ENCODE measurements around the gene SLC16A3.

The SLC16A3 gene

DNA sequence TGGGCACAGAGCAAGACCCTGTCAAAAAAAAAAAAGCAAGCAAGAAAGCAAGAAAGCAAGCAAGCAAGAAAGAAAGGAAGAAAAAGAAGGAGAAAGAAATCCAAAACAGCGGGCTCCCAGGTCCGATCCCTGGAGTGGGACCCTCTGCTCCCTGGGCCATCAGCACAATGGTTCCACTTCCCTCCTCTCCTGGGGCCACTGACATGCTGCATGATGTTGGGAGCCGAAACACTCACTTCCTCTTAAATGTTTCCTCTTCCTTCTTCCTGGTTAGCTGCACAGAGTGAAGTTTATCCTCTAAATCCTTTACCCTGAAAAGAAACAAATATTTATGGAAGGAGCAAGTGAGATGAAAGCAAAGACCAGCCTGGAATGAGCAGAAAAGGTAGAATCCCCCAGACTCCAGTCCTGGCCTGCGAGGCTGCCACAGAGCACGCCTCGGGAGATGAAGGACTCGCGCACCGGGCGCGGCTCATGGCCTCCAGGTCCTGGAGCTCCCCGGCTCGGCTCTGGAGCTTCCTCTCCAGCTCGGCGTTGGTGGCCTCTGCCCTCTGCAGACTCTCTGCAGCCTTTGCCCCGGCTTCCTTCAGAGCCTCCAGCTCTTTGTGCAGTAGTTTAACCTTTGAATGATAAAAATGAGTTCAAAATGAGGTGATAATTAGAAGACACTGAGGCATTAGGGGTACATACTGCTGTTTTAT is 35.2 kb upstream of the SLC16A3 start:
- H3K27me3 ChIP-seq (ENCODE audit: insufficient read depth, low read length): no peaks in the 10 kb centered on the region
- H3K4me1 ChIP-seq (ENCODE audit: control insufficient read depth, insufficient read depth, low read length, unreplicated experiment): no peaks in the 10 kb centered on the region
- no peak overlapping the region for H2AFZ ChIP-seq (ENCODE audit: low read length, unreplicated experiment)
- no peaks in the 10 kb centered on the region for H3K79me2 ChIP-seq (ENCODE audit: control insufficient read depth, insufficient read depth, low read length, unreplicated experiment)
- H3K4me3 ChIP-seq (ENCODE audit: low read depth, low read length): no peak overlapping the region
- H3K36me3 ChIP-seq (ENCODE audit: insufficient read depth, low read length): peaks cover 4% of the 10 kb centered on the region; the same call in 1 of the 2 replicates
- H3K27ac ChIP-seq (ENCODE audit: low read depth, low read length): no peak overlapping the region

DNA sequence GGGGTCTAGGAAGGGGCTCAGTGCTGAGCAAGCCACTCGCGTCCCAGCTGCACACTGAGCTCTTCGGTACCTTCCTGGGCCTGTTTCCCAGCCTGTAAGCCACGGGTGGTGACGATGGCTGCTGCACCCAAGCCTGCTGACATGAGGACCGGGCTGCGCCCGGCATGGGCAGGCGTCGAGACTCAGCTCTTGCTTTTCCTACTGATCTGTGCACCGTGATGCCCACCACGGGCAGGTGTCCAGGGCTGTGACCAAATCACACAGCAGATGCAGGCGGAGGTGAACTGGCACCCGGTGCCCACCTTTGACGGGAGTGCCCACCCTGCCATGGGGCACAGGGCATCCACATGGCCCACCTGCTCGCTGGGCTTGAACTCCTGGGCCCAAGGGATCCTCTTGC is 34.1 kb upstream of the SLC16A3 start:
- no peak overlapping the region for H3K27ac ChIP-seq (ENCODE audit: low read depth, low read length)
- no peaks in the 10 kb centered on the region for H3K27me3 ChIP-seq (ENCODE audit: insufficient read depth, low read length)
- no peaks in the 10 kb centered on the region for H3K79me2 ChIP-seq (ENCODE audit: control insufficient read depth, insufficient read depth, low read length, unreplicated experiment)
- H3K4me3 ChIP-seq (ENCODE audit: low read depth, low read length): no peak overlapping the region
- no peak overlapping the region for H2AFZ ChIP-seq (ENCODE audit: low read length, unreplicated experiment)
- peaks cover 4% of the 10 kb centered on the region; the same call in 1 of the 2 replicates for H3K36me3 ChIP-seq (ENCODE audit: insufficient read depth, low read length)
- H3K4me1 ChIP-seq (ENCODE audit: control insufficient read depth, insufficient read depth, low read length, unreplicated experiment): no peaks in the 10 kb centered on the region

DNA sequence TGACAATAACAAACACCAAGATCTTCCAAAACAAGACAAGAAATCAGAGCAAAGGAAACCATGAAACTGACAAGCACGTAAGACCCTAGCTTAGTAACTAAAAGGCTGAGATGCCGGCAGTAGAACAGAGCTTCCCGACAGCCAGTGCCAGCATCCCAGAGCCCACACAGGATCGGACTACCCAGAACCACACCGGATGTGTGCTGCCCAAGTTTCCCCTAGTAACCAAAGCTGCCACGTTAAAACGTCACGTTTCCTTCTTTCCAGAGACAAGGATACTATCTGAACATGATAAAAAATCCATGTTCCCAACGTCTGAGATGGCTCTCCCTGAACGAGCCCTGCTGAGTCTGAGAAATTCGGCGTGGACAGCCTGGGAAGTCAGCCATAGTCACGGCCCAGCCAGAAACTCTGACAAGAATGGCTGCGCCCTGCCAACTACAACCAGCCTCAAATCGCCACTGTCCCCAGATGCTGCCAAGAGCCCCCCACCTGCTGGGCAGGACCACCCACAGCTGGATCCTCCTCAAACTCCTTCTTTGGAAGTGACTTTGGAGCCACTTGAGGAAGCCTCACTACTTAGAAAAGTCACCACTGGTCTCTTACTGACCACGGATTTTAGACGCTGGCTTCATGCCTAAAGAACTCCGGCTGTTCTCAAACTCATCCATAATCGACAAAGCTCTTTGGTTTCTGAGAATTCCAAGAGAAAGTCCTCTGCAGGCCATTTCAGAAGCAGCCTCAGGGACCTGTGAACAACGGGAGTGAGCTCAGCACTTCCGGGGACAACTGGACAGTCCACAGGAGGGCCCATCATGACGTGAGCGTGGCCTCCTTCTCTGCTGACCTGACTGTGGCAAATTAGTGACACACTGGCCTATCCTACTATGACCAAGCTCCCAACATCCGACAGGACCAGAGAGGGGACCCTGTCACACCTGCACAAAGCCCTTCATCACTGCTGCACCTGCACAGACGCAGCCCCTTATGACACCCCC is 32.9 kb upstream of the SLC16A3 start:
- H3K4me3 ChIP-seq (ENCODE audit: low read depth, low read length): no peak overlapping the region
- peaks cover 4% of the 10 kb centered on the region; the same call in 1 of the 2 replicates for H3K36me3 ChIP-seq (ENCODE audit: insufficient read depth, low read length)
- H3K79me2 ChIP-seq (ENCODE audit: control insufficient read depth, insufficient read depth, low read length, unreplicated experiment): no peaks in the 10 kb centered on the region
- H2AFZ ChIP-seq (ENCODE audit: low read length, unreplicated experiment): no peak overlapping the region
- H3K27me3 ChIP-seq (ENCODE audit: insufficient read depth, low read length): no peaks in the 10 kb centered on the region
- no peaks in the 10 kb centered on the region for H3K4me1 ChIP-seq (ENCODE audit: control insufficient read depth, insufficient read depth, low read length, unreplicated experiment)
- H3K27ac ChIP-seq (ENCODE audit: low read depth, low read length): no peak overlapping the region

DNA sequence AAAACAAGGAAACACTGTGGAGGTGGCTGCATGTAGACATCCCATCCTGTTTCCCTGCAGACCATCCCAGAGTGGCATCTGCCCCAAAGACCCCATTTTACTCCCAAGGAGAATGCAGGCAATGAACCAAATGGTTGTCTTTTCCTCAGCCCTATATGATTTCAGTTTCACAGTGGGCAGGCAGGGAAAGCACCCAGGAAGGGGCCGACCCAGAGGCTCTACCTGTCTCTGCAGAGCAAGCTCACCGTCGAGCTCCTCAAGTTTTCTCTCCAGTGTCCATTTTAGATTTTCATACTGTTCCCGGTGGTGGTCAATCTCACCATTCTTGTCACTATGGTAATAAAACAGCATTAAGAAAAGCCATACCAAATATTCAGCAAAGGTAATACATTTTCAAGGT is 30.8 kb upstream of the SLC16A3 start:
- Histone ChIP-seq H3K36me3 (ENCODE audit: insufficient read depth, low read length) (peaks cover 4% of the 10 kb centered on the region; the same call in 1 of the 2 replicates), H3K4me3 (ENCODE audit: low read depth, low read length) (no peak overlapping the region), H3K79me2 (ENCODE audit: control insufficient read depth, insufficient read depth, low read length, unreplicated experiment) (no peaks in the 10 kb centered on the region), H3K27me3 (ENCODE audit: insufficient read depth, low read length) (no peaks in the 10 kb centered on the region), H2AFZ (ENCODE audit: low read length, unreplicated experiment) (no peak overlapping the region), H3K4me1 (ENCODE audit: control insufficient read depth, insufficient read depth, low read length, unreplicated experiment) (no peaks in the 10 kb centered on the region), H3K27ac (ENCODE audit: low read depth, low read length) (no peak overlapping the region)

DNA sequence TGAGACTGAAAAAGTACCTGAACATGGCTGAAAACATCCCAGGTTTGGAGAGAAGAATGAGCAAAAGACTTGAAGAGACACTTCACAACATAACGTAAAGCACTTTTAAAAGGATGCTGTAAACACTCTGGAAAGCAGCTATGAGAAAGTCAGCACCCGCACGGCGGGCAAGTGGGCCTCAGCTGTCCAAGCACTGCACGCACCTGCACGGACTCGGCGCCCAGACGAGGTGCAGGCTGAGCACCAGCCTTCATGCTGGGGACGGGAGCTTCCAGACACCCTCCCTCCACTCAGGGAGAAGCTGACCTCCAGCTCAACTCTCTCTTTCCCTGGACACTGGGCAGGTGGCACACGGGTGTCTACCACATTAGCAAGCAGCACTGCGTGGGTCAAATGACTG is 29.3 kb upstream of the SLC16A3 start:
- Histone ChIP-seq H3K4me3 (ENCODE audit: low read depth, low read length) (no peak overlapping the region), H3K36me3 (ENCODE audit: insufficient read depth, low read length) (peaks cover 4% of the 10 kb centered on the region; the same call in 1 of the 2 replicates), H3K79me2 (ENCODE audit: control insufficient read depth, insufficient read depth, low read length, unreplicated experiment) (no peaks in the 10 kb centered on the region), H3K27ac (ENCODE audit: low read depth, low read length) (no peak overlapping the region), H3K27me3 (ENCODE audit: insufficient read depth, low read length) (no peaks in the 10 kb centered on the region), H2AFZ (ENCODE audit: low read length, unreplicated experiment) (no peak overlapping the region), H3K4me1 (ENCODE audit: control insufficient read depth, insufficient read depth, low read length, unreplicated experiment) (no peaks in the 10 kb centered on the region)

DNA sequence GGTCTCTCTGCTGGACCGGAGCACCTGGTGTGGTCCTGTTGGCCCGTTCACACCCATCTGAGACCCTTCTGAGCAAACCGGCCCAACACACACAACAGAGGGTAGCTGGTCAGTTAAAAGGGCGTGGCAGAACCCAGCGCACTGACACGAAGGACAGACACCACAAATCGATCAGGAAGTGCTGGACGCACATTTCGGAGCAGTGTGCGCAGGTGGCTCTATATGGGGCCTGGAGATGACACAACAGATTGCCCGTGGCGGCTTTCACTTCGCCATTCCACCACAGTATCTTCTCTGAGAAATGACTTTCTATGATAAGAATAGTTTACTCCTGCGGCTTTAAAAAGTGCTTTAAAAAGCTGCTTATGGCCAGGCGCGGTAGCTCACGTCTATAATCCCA is 28.7 kb upstream of the SLC16A3 start:
- Histone ChIP-seq H3K36me3 (ENCODE audit: insufficient read depth, low read length) (no peaks in the 10 kb centered on the region), H3K4me1 (ENCODE audit: control insufficient read depth, insufficient read depth, low read length, unreplicated experiment) (peaks cover 6% of the 10 kb centered on the region), H3K27me3 (ENCODE audit: insufficient read depth, low read length) (no peaks in the 10 kb centered on the region), H3K4me3 (ENCODE audit: low read depth, low read length) (no peak overlapping the region), H3K27ac (ENCODE audit: low read depth, low read length) (no peak overlapping the region), H2AFZ (ENCODE audit: low read length, unreplicated experiment) (no peak overlapping the region), H3K79me2 (ENCODE audit: control insufficient read depth, insufficient read depth, low read length, unreplicated experiment) (peaks cover 2% of the 10 kb centered on the region)

DNA sequence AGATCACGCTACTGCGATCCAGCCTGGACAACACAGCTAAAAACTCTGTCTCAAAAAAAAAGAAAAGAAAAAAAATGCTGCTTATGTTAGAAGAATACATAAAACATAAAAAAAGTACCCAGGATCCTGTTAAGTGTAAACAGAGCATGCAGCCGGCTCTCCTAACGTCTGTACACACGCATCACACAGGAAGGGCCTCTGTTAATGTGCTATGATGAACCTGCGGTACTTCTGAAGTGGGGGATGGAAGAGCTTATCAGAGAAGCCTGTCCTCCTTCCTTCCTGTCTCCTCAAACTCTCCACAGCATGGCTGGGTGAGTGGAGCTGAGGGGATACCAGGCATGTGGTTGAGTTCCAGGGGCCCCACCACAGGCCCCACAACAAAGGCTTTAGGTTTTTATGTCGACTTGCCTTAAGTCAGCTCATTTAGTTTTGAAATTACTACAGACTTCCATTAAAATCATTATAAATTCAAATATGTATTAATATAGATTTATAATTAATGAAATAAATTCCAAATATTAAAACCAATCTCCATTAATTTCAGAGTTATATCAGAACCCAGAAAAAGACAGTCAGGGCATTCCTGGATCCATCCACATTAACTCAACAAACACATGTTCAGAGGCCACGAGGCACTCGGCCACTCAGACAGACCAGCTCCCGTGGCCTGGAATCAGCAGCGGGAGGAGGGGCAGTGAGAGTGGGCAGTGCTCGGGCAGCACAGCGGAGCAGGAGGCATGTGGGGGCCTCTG is 27.9 kb upstream of the SLC16A3 start:
- no peak overlapping the region for H3K27ac ChIP-seq (ENCODE audit: low read depth, low read length)
- peaks cover 2% of the 10 kb centered on the region for H3K79me2 ChIP-seq (ENCODE audit: control insufficient read depth, insufficient read depth, low read length, unreplicated experiment)
- no peak overlapping the region for H3K4me3 ChIP-seq (ENCODE audit: low read depth, low read length)
- H3K4me1 ChIP-seq (ENCODE audit: control insufficient read depth, insufficient read depth, low read length, unreplicated experiment): peaks cover 13% of the 10 kb centered on the region
- no peaks in the 10 kb centered on the region for H3K27me3 ChIP-seq (ENCODE audit: insufficient read depth, low read length)
- H2AFZ ChIP-seq (ENCODE audit: low read length, unreplicated experiment): no peak overlapping the region
- no peaks in the 10 kb centered on the region for H3K36me3 ChIP-seq (ENCODE audit: insufficient read depth, low read length)

DNA sequence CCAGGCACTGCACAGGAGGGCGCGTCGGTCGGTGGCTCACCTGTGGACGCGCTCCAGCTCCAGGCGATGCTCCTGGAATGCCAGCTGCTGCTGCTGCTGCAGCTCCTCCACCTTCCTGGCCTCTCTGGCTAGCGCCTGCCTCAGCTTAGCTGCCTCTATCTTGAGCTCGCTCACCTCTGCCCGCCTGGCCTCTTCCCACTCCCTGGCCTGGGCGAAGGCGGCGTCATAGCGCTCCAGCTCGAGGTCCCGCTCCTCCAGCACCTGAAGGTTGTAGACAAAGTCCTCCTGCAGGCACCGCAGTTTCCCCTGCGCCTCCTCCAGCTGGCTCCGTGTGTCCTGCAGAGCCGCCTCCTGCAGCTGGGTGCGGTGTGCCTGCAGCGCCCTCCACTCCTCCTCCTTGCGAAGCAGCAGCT is 27.3 kb upstream of the SLC16A3 start:
- no peak overlapping the region for H3K27ac ChIP-seq (ENCODE audit: low read depth, low read length)

DNA sequence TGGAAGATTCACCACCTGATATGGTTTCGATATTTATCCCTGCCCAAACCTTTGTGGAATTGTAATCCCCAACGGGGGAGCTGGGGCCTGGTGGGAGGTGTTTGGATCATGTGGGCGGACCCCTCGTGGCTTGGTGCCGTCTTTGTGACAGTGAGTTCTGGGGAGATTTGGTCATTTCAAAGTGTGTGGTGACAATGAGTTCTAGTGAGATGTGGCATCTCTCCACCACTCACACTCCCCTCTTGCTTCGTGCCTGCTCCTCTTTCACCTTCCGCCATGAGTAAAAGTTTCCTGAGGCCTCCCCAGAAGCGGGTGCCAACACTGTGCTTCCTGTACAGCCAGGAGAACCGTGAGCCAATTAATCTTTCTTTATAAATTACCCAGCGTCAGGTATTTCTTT is 25.9 kb upstream of the SLC16A3 start:
- Histone ChIP-seq H3K27ac (ENCODE audit: low read depth, low read length) (no peak overlapping the region), H3K79me2 (ENCODE audit: control insufficient read depth, insufficient read depth, low read length, unreplicated experiment) (peaks cover 2% of the 10 kb centered on the region), H3K36me3 (ENCODE audit: insufficient read depth, low read length) (no peaks in the 10 kb centered on the region)

More for the DNA sequence above, 27.3 kb upstream of the SLC16A3 start:
- Histone ChIP-seq H2AFZ (ENCODE audit: low read length, unreplicated experiment) (no peak overlapping the region), H3K4me3 (ENCODE audit: low read depth, low read length) (no peak overlapping the region), H3K4me1 (ENCODE audit: control insufficient read depth, insufficient read depth, low read length, unreplicated experiment) (peaks cover 19% of the 10 kb centered on the region), H3K79me2 (ENCODE audit: control insufficient read depth, insufficient read depth, low read length, unreplicated experiment) (peaks cover 2% of the 10 kb centered on the region), H3K36me3 (ENCODE audit: insufficient read depth, low read length) (no peaks in the 10 kb centered on the region), H3K27me3 (ENCODE audit: insufficient read depth, low read length) (no peaks in the 10 kb centered on the region)

DNA sequence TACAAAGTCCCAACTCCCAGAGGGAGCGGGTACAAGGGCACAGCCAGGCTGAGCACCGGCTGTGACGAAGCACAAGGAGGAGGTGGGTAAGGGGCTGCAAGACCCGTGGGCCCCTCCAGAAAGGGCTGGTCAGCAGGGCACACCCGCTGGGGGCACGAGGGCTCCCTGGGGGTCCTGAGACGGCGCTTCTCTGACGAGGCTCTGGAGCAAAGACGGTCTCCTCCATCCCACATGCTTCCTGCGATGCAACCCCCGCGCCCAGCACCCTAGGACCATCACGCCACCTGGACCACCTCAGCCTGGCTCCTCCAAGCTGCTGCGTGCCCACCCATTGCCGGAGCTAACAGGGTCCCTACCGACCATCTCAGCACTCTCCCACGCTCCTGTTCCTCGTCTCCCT is 24.9 kb upstream of the SLC16A3 start:
- H3K27ac ChIP-seq (ENCODE audit: low read depth, low read length): no peak overlapping the region
- no peak overlapping the region for H2AFZ ChIP-seq (ENCODE audit: low read length, unreplicated experiment)
- H3K36me3 ChIP-seq (ENCODE audit: insufficient read depth, low read length): no peaks in the 10 kb centered on the region
- peaks cover 2% of the 10 kb centered on the region for H3K79me2 ChIP-seq (ENCODE audit: control insufficient read depth, insufficient read depth, low read length, unreplicated experiment)
- H3K4me3 ChIP-seq (ENCODE audit: low read depth, low read length): no peak overlapping the region
- H3K27me3 ChIP-seq (ENCODE audit: insufficient read depth, low read length): no peaks in the 10 kb centered on the region
- H3K4me1 ChIP-seq (ENCODE audit: control insufficient read depth, insufficient read depth, low read length, unreplicated experiment): peaks cover 20% of the 10 kb centered on the region

More for the DNA sequence above, 25.9 kb upstream of the SLC16A3 start:
- no peaks in the 10 kb centered on the region for H3K27me3 ChIP-seq (ENCODE audit: insufficient read depth, low read length)
- H3K4me3 ChIP-seq (ENCODE audit: low read depth, low read length): no peak overlapping the region
- no peak overlapping the region for H2AFZ ChIP-seq (ENCODE audit: low read length, unreplicated experiment)
- H3K4me1 ChIP-seq (ENCODE audit: control insufficient read depth, insufficient read depth, low read length, unreplicated experiment): peaks cover 20% of the 10 kb centered on the region

Measured in ACC112 (cell line).